Caco-2 (cell line): ENCODE measurements around the gene PNLDC1. TPM values are rescaled to one million over a fixed set of nuclear protein-coding genes. Genes with fewer than 3 reads are reported as not detected.

ENCODE experiments used
- BruUV-seq: library from RNA; stranded (reverse); fragments of 400-500 nt; replicated peaks from 2 replicates; lab custom pipeline; 2021; lab: Mats Ljungman, UMichigan
- CTCF ChIA-PET: fragments of 300-600 bp; sonication (Branson Sonifier 250); formaldehyde crosslinking; loops from one replicate; lab custom pipeline; 2022; ENCODE audit warnings: antibody characterized with exemption; lab: Charles Lee
- POLR2A ChIA-PET: fragments of 300-600 bp; sonication (Branson Sonifier 250); formaldehyde crosslinking; loops from one replicate; lab custom pipeline; 2022; ENCODE audit warnings: antibody characterized with exemption; lab: Charles Lee
- DNase-seq, 2 experiments: peaks; one replicate each; pipeline versions ENCODE4 v3.0.0 to v3.0.0-alpha.2; 2020 to 2022
- H3K27me3 ChIP-seq: replicated peaks from 2 replicates; pipeline ENCODE4 v1.6.0; 2011; ENCODE audit warnings: low read length; ENCODE audit not compliant: control insufficient read depth, insufficient read depth
- H3K36me3 ChIP-seq: 2 replicates; pipeline ENCODE4 v1.5.1; 2011; ENCODE audit warnings: low read length; ENCODE audit not compliant: control insufficient read depth, insufficient read depth
- H3K4me1 ChIP-seq: fragments of 250-450 bp; sonication (Bioruptor Pico); 2 replicates; pipeline ENCODE4 v1.5.1; 2020; ENCODE audit warnings: mild to moderate bottlenecking
- H3K4me3 ChIP-seq: 2 replicates; pipeline ENCODE4 v1.5.1; 2011; ENCODE audit warnings: low read depth, mild to moderate bottlenecking, control low read depth, low read length
- H3K9me3 ChIP-seq: fragments of 250-450 bp; sonication (Bioruptor Pico); 2 replicates; pipeline ENCODE4 v1.5.1; 2020; ENCODE audit warnings: mild to moderate bottlenecking, moderate library complexity
- H3K27ac Mint-ChIP-seq: one replicate; pipeline ENCODE4 v1.8.0; 2022; ENCODE audit warnings: mixed read lengths; ENCODE audit not compliant: unreplicated experiment
- H3K27me3 Mint-ChIP-seq: one replicate; pipeline ENCODE4 v1.8.0; 2022; ENCODE audit warnings: mixed read lengths; ENCODE audit not compliant: insufficient read depth, unreplicated experiment
- H3K36me3 Mint-ChIP-seq: one replicate; pipeline ENCODE4 v1.8.0; 2022; ENCODE audit warnings: mild to moderate bottlenecking, mixed read lengths; ENCODE audit not compliant: insufficient read depth, unreplicated experiment
- H3K4me1 Mint-ChIP-seq: one replicate; pipeline ENCODE4 v1.8.0; 2022; ENCODE audit warnings: low read depth, mixed read lengths; ENCODE audit not compliant: unreplicated experiment
- H3K4me3 Mint-ChIP-seq: one replicate; pipeline ENCODE4 v1.8.0; 2022; ENCODE audit warnings: mild to moderate bottlenecking, moderate library complexity, mixed read lengths; ENCODE audit not compliant: unreplicated experiment
- H3K9me3 Mint-ChIP-seq: one replicate; pipeline ENCODE4 v1.8.0; 2022; ENCODE audit warnings: mixed read lengths; ENCODE audit not compliant: unreplicated experiment
- intact Hi-C: fragments of 100-400 bp; cut with micrococcal nuclease; formaldehyde crosslinking; loops from one replicate; pipeline ENCODE4 v1.10.0; 2022; ENCODE audit not compliant: unreplicated experiment
- total RNA-seq: library from RNA; stranded (reverse); gene quantifications from 2 replicates; pipeline ENCODE4 v1.2.3, GENCODE V29; 2022
- TF ChIP-seq, protein P1 (sequence below), 2 experiments: fragments of 200-600 bp in 1 of 2; IDR thresholded peaks; 1 replicate in 1 of 2; 2 replicates in 1 of 2; pipeline versions ENCODE4 v1.5.1 to v1.8.0; 2011 to 2022; ENCODE audit warnings: antibody characterized with exemption in 1 of 2, control low read depth in 1 of 2, inconsistent platforms in 1 of 2, low read depth in 1 of 2, low read length in 1 of 2, mild to moderate bottlenecking in 1 of 2, moderate library complexity in 1 of 2; ENCODE audit not compliant: insufficient read depth in 1 of 2, severe bottlenecking in 1 of 2, unreplicated experiment in 1 of 2

The PNLDC1 gene
- total RNA-seq, 1 experiment from 2014 or later = 0.32 TPM

- CTCF ChIA-PET = interaction anchor here (1.2 kb wide), 1 partner anchor 9 kb away, joined by 3 read pairs; no protein-coding TSS in a partner anchor
- H3K4me1 Mint-ChIP-seq = no peaks in the 10 kb centered on the region
- H3K27ac Mint-ChIP-seq = no peak overlapping the region
- no peaks in the 10 kb centered on the region for H3K27me3 ChIP-seq
- no peaks in the 10 kb centered on the region for H3K9me3 ChIP-seq
- intact Hi-C loops = no loop called here
- peaks cover 4% of the 10 kb centered on the region for H3K36me3 ChIP-seq
- no TSS peak for BruUV-seq
- POLR2A ChIA-PET = interaction anchor here (0.7 kb wide), 1 partner anchor 10 kb away, joined by 3 read pairs; the partner anchor contains the start of gene ACAT2
- H3K27me3 Mint-ChIP-seq = no peaks in the 10 kb centered on the region
- H3K4me3 Mint-ChIP-seq = no peak overlapping the region
- no peaks in the 10 kb centered on the region for H3K9me3 Mint-ChIP-seq
- H3K36me3 Mint-ChIP-seq = peaks cover 77% of the 10 kb centered on the region
- H3K4me3 ChIP-seq = no peak overlapping the region
- TF ChIP-seq, protein P1, sequence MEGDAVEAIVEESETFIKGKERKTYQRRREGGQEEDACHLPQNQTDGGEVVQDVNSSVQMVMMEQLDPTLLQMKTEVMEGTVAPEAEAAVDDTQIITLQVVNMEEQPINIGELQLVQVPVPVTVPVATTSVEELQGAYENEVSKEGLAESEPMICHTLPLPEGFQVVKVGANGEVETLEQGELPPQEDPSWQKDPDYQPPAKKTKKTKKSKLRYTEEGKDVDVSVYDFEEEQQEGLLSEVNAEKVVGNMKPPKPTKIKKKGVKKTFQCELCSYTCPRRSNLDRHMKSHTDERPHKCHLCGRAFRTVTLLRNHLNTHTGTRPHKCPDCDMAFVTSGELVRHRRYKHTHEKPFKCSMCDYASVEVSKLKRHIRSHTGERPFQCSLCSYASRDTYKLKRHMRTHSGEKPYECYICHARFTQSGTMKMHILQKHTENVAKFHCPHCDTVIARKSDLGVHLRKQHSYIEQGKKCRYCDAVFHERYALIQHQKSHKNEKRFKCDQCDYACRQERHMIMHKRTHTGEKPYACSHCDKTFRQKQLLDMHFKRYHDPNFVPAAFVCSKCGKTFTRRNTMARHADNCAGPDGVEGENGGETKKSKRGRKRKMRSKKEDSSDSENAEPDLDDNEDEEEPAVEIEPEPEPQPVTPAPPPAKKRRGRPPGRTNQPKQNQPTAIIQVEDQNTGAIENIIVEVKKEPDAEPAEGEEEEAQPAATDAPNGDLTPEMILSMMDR (IDR thresholded peaks at IDR 0.05; ENCODE audit: insufficient read depth in 1 of 2, low read depth in 1 of 2, low read length in 1 of 2, severe bottlenecking in 1 of 2, unreplicated experiment in 1 of 2) = no peak
- H3K4me1 ChIP-seq = no peaks in the 10 kb centered on the region
- no peak for DNase-seq
Measured at GRCh38 chr6:159772196-159772595, 27.9 kb upstream of the PNLDC1 start.

- H3K27ac Mint-ChIP-seq = no peak overlapping the region
- peaks cover 83% of the 10 kb centered on the region for H3K36me3 Mint-ChIP-seq
Measured at GRCh38 chr6:159777240-159777904, 22.7 kb upstream of the PNLDC1 start.

DNA sequence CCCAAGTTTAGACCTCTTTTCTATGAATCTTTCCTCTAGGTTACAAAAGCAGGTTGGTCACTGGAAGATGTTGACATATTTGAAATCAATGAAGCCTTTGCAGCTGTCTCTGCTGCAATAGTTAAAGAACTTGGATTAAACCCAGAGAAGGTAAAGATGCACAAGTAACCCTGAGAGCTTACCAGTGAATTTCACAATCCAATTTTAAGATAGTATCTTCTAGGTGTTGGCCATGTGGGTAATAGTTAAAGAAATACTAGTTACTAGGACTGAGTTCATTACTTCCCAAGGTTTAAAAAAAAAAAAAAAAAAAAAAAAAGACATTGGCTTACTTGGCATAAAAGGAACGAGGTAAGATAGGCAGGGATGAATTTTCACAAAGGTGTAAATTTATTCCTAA is 21.9 kb upstream of the PNLDC1 start:
- H3K4me1 ChIP-seq = 0 out of 2 replicates have a peak, but pooled peaks cover 6% of the 10 kb centered on the region
- peaks cover 85% of the 10 kb centered on the region for H3K36me3 Mint-ChIP-seq
- no peak overlapping the region for H3K27ac Mint-ChIP-seq
- CTCF ChIA-PET = no interaction called here
- no peak overlapping the region for H3K4me3 ChIP-seq
- H3K36me3 ChIP-seq = peaks cover 3% of the 10 kb centered on the region; the same call in 1 of the 2 replicates
- H3K27me3 Mint-ChIP-seq = no peaks in the 10 kb centered on the region
- H3K27me3 ChIP-seq = no peaks in the 10 kb centered on the region
- DNase-seq = no peak
- no peak overlapping the region for H3K4me3 Mint-ChIP-seq
- H3K4me1 Mint-ChIP-seq = peaks cover 6% of the 10 kb centered on the region
- H3K9me3 Mint-ChIP-seq = no peaks in the 10 kb centered on the region
- TF ChIP-seq, protein P1 (IDR thresholded peaks at IDR 0.05; ENCODE audit: insufficient read depth in 1 of 2, low read depth in 1 of 2, low read length in 1 of 2, severe bottlenecking in 1 of 2, unreplicated experiment in 1 of 2) = no peak
- POLR2A ChIA-PET = no interaction called here
- intact Hi-C loops = no loop called here
- H3K9me3 ChIP-seq = no peaks in the 10 kb centered on the region
- no TSS peak for BruUV-seq

More at GRCh38 chr6:159777240-159777904, 22.7 kb upstream of the PNLDC1 start:
- H3K4me3 ChIP-seq = no peak overlapping the region
- CTCF ChIA-PET = no interaction called here
- intact Hi-C loops = no loop called here
- no peaks in the 10 kb centered on the region for H3K4me1 Mint-ChIP-seq
- 0 out of 2 replicates have a peak, but pooled peaks cover 6% of the 10 kb centered on the region for H3K4me1 ChIP-seq
- TF ChIP-seq, protein P1 (IDR thresholded peaks at IDR 0.05; ENCODE audit: insufficient read depth in 1 of 2, low read depth in 1 of 2, low read length in 1 of 2, severe bottlenecking in 1 of 2, unreplicated experiment in 1 of 2) = no peak
- no peaks in the 10 kb centered on the region for H3K9me3 ChIP-seq
- peaks cover 3% of the 10 kb centered on the region; the same call in 1 of the 2 replicates for H3K36me3 ChIP-seq
- DNase-seq = no peak
- H3K27me3 ChIP-seq = no peaks in the 10 kb centered on the region
- H3K9me3 Mint-ChIP-seq = no peaks in the 10 kb centered on the region
- no peaks in the 10 kb centered on the region for H3K27me3 Mint-ChIP-seq
- no peak overlapping the region for H3K4me3 Mint-ChIP-seq
- POLR2A ChIA-PET = interaction anchor here (0.7 kb wide), 1 partner anchor 16 kb away, joined by 4 read pairs; the partner anchor contains the start of gene ACAT2
- no TSS peak for BruUV-seq
